Psoas muscle (tissue), 8 donors: ENCODE results near the gene SGPL1. TPM values are rescaled to one million over a fixed set of nuclear protein-coding genes. Genes with fewer than 3 reads are reported as not detected.

Source experiments
- ATAC-seq, 4 donors: fragments of 200-7000 bp; cut with Tn5 transposase; one replicate each; pipeline ENCODE4 v1.9.1; 2020; ENCODE audit warnings: moderate library complexity in 3 of 4, mild to moderate bottlenecking in 2 of 4
- DNase-seq, 2 donors: peaks; one replicate each; pipeline ENCODE4 v3.0.0-alpha.2; 2020
- H3K27ac ChIP-seq: fragments of 200-600 bp; one replicate; pipeline ENCODE4 v1.8.0; 2022
- H3K27me3 ChIP-seq, 3 donors: fragments of 200-600 bp in 1 of 3; one replicate each; pipeline versions ENCODE4 v1.6.1 to v1.8.0; 2013 to 2022; ENCODE audit warnings: low read length in 2 of 3, mild to moderate bottlenecking in 2 of 3, moderate library complexity in 1 of 3; ENCODE audit not compliant: insufficient read depth in 3 of 3
- H3K36me3 ChIP-seq, 2 donors: fragments of 200-600 bp in 1 of 2; one replicate each; pipeline versions ENCODE4 v1.6.1 to v1.8.0; 2013 to 2022; ENCODE audit warnings: low read depth in 1 of 2, mild to moderate bottlenecking in 1 of 2, moderate library complexity in 1 of 2; ENCODE audit not compliant: insufficient read depth in 1 of 2
- H3K4me1 ChIP-seq: fragments of 200-600 bp; one replicate; pipeline ENCODE4 v1.8.0; 2022
- H3K4me3 ChIP-seq: fragments of 200-600 bp; one replicate; pipeline ENCODE4 v1.8.0; 2022; ENCODE audit warnings: mild to moderate bottlenecking
- H3K9me3 ChIP-seq: fragments of 200-600 bp; one replicate; pipeline ENCODE4 v1.8.0; 2022
- CTCF ChIP-seq: fragments of 200-600 bp; IDR thresholded peaks from one replicate; pipeline ENCODE4 v1.8.0; 2022; ENCODE audit warnings: antibody characterized with exemption
- WGBS, 3 donors: extraction: QIAGEN DNeasy Blood & Tissue Kit; methylation state at CpG; one replicate each; pipeline versions ENCODE4 v1.1.6 to v1.1.7; 2013; 5-methylcytosine and 5-hydroxymethylcytosine counted together
- intact Hi-C, 2 donors: fragments of 100-400 bp; cut with DNase I; formaldehyde crosslinking; loops; one replicate each; pipeline versions ENCODE4 v1.11.0 to v1.14.2; 2022
- polyA plus RNA-seq, 3 donors: library from polyadenylated mRNA; stranded (reverse); fragments of 200-250 nt; gene quantifications; one replicate each; pipeline ENCODE4 v1.2.3, GENCODE V29; 2013
- total RNA-seq, 4 donors: library from RNA; stranded (reverse); fragmentation: NEBNext Ultra II Directional in 2 of 4; extraction: Animal tissue kit (Norgen Biotek cat#: 25700) in 2 of 4; gene quantifications; one replicate each; pipeline versions ENCODE4 v1.2.1 to v1.2.4, GENCODE V29; 2021 to 2023
- donor health status: healthy with polysubstance abuse.
- donor health status: DM: no; HTN: no; CAD: no; lungs with moderate emphysema.
- donor health status: Bipolar disorder and iron deficiency.
- donor health status: healthy.
- donor health status: DM: yes; HTN: yes; CAD: no.
- donor health status: DM: no; HTN: no; CAD: no.
- donor health status: DM: no; HTN: no; CAD: no.
- donor health status: DM: yes; HTN: yes; CAD: no.

SGPL1 gene
- total and polyA plus RNA-seq, 7 donors = 3.7 to 15.1 (median 9.5) TPM

DNA sequence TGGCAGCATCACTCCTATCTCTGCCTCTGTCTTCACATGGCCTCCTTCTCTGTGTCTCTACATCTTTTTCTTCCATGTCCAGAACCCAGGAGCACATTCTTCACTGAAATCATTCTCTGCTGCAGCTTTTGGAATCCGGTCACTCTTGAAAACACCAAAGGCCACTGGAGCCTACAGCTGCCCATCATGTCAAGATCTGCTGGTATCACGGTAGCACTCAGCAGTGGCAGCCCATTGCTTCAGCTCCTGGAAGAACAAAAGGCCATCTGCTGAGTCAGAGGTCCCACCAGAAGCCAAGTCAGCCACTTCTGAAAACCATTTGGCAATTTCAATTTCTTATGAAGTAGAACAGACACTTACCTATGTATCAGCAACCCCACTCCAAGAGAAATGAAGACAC, 78.7 kb downstream of the SGPL1 start:
- H3K27me3 ChIP-seq = no peaks in the 10 kb centered on the region
- H3K4me3 ChIP-seq = no peak overlapping the region
- H3K27ac ChIP-seq = no peak overlapping the region
- WGBS, 3 donors = 89 to 96% (median 94%) methylated on average over 2 of the region's 2 CpGs
- TF ChIP-seq CTCF = no peak
- DNase-seq (no peak), ATAC-seq (no peak)
- H3K9me3 ChIP-seq = no peaks in the 10 kb centered on the region
- H3K36me3 ChIP-seq = no peaks in the 10 kb centered on the region
- H3K4me1 ChIP-seq = peaks cover 9% of the 10 kb centered on the region
- intact Hi-C loops = no loop called here

DNA sequence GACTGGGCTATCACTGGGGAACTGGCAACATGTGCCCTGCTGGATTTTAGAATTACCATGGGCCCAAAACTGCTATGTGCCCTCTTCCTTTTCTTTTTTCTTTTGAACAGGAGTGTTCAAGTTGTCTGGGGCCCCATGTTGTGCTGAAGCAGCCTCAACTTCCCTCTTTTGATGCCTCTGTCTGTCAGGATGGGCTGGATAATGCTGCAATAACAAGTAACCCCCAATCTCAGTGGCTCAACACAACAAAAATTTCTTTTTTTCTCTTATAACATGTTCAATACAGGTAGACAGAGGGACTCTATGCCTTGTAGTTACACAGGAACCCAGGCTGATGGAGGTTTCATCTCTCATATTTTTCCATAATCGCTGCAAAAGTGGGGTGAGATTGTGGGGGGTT, 80.8 kb downstream of the SGPL1 start:
- intact Hi-C loops = no loop called here
- no peak overlapping the region for H3K4me3 ChIP-seq
- DNase-seq (no peak), ATAC-seq (no peak)
- WGBS, 3 donors = 91 to 96% (median 92%) methylated on average over 1 of the region's 1 CpG
- H3K27me3 ChIP-seq = peaks cover 0 to 2% (median 0%) of the 10 kb centered on the region in 3 donors
- no peaks in the 10 kb centered on the region for H3K9me3 ChIP-seq
- H3K27ac ChIP-seq = no peak overlapping the region
- no peaks in the 10 kb centered on the region for H3K36me3 ChIP-seq
- H3K4me1 ChIP-seq = no peaks in the 10 kb centered on the region
- no peak for TF ChIP-seq CTCF

DNA sequence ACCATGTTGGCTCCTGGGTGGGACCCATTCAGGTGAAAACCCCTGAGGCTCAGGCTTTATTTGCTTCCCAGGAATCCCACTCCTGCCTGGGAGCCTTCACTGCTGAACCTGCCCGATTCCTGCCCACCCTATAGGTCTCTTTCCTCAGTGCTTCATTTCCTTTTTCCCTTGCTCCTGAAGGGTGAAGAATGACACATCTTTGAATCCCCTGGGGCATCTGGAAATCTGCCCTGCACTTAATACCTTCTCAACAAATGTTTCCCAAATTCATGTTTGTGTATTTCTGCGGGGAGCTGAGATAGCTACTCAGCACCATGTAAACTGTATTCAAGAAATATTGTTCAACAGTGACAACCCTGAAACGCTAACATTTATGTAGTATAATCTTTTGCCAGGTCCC, 82.9 kb downstream of the SGPL1 start:
- no peak for TF ChIP-seq CTCF
- intact Hi-C loops = no loop called here
- Histone ChIP-seq H3K36me3 (no peaks in the 10 kb centered on the region), H3K4me3 (no peak overlapping the region), H3K9me3 (no peaks in the 10 kb centered on the region), H3K27ac (no peak overlapping the region), H3K4me1 (no peaks in the 10 kb centered on the region), H3K27me3 (peaks cover 0 to 3% (median 0%) of the 10 kb centered on the region in 3 donors)
- DNase-seq (no peak), ATAC-seq (no peak)
- 89 to 92% (median 91%) methylated on average over 3 of the region's 3 CpGs for WGBS, 3 donors

- intact Hi-C loops = no loop called here
- Histone ChIP-seq H3K36me3 (no peaks in the 10 kb centered on the region), H3K9me3 (no peaks in the 10 kb centered on the region), H3K27ac (no peak overlapping the region), H3K27me3 (peaks cover 0 to 3% (median 0%) of the 10 kb centered on the region in 3 donors), H3K4me3 (no peak overlapping the region), H3K4me1 (no peaks in the 10 kb centered on the region)
- no peak for TF ChIP-seq CTCF
- DNase-seq = no peak
- 87 to 89% (median 88%) methylated on average over 4 of the region's 4 CpGs for WGBS, 3 donors
- no peak for ATAC-seq
Measured at GRCh38 chr10:70899096-70899495, 83.3 kb downstream of the SGPL1 start.

GRCh38 chr10:70901276-70901878, 85.6 kb downstream of the SGPL1 start:
- intact Hi-C loops = no loop called here
- 93 to 96% (median 95%) methylated on average over 13 of the region's 13 CpGs for WGBS, 3 donors
- H3K4me1 ChIP-seq = no peaks in the 10 kb centered on the region
- peaks cover 0 to 3% (median 0%) of the 10 kb centered on the region in 3 donors for H3K27me3 ChIP-seq
- H3K9me3 ChIP-seq = no peaks in the 10 kb centered on the region
- H3K4me3 ChIP-seq = no peak overlapping the region
- DNase-seq = no peak
- H3K36me3 ChIP-seq = no peaks in the 10 kb centered on the region
- TF ChIP-seq CTCF = no peak
- no peak for ATAC-seq
- no peak overlapping the region for H3K27ac ChIP-seq
